GM18526 (cell line): ENCODE results near the gene TNNI3.

ENCODE experiments used
- POLR2A ChIP-seq: IDR thresholded peaks from 3 replicates; pipeline ENCODE4 v1.6.1; 2011; ENCODE audit not compliant: insufficient read length; ENCODE audit errors: extremely low read depth

TNNI3 gene

DNA sequence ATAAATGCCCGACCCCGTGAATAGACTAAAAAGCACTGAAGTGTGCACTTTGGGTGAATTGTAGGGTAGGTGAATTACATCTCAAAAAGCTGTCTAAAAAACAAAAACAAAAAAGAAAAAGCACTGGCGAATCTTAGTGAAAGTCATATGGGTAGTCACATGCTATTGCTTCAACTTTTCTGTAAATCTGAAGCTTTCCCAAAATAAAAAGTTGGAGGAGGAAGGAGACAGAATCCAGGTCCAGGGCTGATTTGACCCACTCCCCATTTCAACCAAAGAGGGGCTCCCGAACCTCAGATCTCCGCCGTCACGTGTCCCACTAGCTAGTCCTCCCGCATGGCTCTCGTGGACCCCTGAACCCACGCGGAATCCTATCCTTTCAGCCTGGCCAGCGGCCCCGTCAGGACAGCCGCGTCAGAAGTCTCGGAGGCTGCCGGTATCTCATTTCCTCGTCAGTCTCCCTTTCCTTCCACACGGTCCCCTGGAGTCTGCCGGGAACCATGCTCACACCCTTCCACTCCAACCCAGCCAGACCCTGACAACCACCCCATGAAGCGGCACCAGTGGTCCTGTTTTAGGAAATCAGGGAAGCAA lies 46.2 kb downstream of the TNNI3 start:
- no peak for TF ChIP-seq POLR2A

DNA sequence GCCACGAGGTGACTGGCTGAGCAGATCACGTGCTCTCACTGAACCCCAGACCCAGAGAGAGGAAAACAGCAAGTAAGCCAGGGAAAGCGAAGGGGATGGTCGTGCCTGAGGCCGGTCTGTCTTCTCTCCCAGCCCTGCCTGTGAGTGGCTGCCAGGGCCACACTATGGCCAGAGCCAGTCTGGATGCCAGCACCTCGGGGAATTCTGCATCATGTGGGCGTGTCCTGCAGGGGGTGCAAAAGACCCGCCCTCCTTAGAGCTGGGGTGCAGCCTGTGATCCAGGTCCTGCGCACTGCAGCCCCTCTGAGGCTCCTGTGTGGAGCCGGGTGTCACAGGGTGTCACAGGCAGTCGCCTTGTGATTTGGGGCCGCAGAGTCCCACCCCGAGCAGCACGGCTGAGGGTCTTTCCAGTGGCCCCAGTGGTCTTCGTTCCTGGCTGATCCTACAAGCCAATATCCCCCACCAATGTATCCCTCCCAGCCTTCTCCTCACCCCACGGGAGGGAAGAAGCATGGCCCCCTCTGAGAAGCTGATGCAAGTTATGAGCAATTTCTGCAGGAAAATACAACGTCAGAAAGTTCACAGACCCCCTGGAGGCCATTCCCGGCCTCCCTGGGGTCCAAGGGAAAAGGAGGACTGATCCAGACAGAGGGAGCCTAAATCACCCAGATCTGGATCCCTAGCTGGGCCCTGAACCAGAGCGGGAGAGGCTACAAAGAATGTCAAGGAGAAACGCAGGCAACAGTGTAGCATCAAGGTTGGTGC lies 47.8 kb downstream of the TNNI3 start:
- TF ChIP-seq POLR2A = no peak

DNA sequence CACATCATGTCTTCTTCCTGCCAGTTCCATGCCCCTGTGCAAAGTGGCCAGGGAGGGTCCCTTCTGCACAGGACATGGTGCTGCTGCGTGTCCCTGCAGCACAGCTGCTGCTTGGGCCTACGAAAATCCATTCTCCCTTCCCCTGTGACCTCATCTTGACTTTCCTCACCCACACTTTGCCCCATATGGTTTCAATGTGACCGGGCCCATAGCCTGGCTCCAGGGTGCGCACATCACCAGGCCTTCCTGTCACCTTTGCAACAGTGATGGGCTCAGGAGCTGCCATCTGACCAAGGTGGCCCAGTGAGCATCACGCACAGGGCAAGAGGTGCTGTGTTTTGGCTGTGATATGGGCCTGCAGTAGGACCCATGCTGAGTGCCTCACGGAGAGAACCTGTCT lies 50.9 kb downstream of the TNNI3 start:
- TF ChIP-seq POLR2A = no peak

DNA sequence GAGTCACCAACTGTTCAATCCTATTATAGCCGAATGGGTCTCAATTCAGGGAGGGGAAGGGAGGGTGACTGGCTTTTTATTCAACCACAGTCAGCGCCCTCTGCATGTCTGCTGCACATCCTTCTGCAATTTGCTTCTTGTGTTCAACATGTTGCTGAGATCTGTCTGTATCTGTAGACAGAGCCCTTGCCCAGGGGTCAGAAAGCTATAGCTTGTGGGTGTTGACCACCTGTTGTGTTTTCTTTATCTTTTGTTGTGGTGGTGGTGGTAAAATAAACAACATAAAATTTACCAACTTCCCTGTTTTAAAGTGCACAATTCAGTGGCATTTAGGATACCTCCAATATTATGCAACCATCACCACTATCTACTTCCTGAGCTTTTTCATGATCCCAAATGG lies 52.3 kb downstream of the TNNI3 start:
- TF ChIP-seq POLR2A = no peak

DNA sequence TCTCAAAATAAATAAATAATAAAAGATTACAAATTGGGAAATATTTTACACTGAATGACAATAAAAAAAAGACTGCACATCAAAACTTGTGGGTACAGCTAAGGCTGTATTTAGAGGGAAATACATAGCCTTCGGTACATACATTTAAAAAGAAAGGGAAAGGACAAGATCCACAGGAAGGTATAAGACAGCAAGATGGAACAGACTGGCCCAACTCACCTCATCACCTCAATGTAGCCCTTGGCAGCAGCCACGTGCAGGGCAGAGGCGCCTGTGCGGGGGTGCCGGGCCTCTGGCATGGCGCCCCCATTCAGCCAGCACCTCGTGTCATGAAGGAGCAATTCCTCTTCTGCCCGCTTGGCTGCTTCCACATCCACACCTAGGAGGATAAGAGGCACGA lies 54.3 kb downstream of the TNNI3 start:
- TF ChIP-seq POLR2A = no peak
